ENCODE measurements around the gene CXCL10. TPM values are rescaled to one million over a fixed set of nuclear protein-coding genes. Genes with fewer than 3 reads are reported as not detected.

The CXCL10 gene
- total RNA-seq, 1 experiment from 2014 or later: 6.7 TPM

- TF ChIP-seq CTCF (IDR thresholded peaks at IDR 0.05; ENCODE audit: unreplicated experiment): no peak
- Mint-ChIP-seq H3K9me3 (ENCODE audit: low read depth, unreplicated experiment) (no peaks in the 10 kb centered on the region), H3K4me1 (ENCODE audit: low read depth, unreplicated experiment) (no peaks in the 10 kb centered on the region), H3K27ac (ENCODE audit: unreplicated experiment) (no peak overlapping the region), H3K4me3 (ENCODE audit: low read depth, unreplicated experiment) (no peak overlapping the region), H3K36me3 (ENCODE audit: insufficient read depth, unreplicated experiment) (peaks cover 20% of the 10 kb centered on the region), H3K27me3 (ENCODE audit: unreplicated experiment) (no peaks in the 10 kb centered on the region)
- intact Hi-C loops (cut with micrococcal nuclease; ENCODE audit: unreplicated experiment): no loop called here
- no TSS peak for BruUV-seq (replicated peaks)
- CTCF ChIA-PET: no interaction called here
- DNase-seq: no peak
These were observed 42.7 kb downstream of the CXCL10 start for GRCh38 chr4:75980576-75980975.

- Mint-ChIP-seq H3K36me3 (ENCODE audit: insufficient read depth, unreplicated experiment) (peaks cover 38% of the 10 kb centered on the region), H3K27me3 (ENCODE audit: unreplicated experiment) (no peaks in the 10 kb centered on the region), H3K9me3 (ENCODE audit: low read depth, unreplicated experiment) (no peaks in the 10 kb centered on the region), H3K27ac (ENCODE audit: unreplicated experiment) (no peak overlapping the region), H3K4me1 (ENCODE audit: low read depth, unreplicated experiment) (no peaks in the 10 kb centered on the region), H3K4me3 (ENCODE audit: low read depth, unreplicated experiment) (no peak overlapping the region)
- no TSS peak for BruUV-seq (replicated peaks)
- DNase-seq: no peak
- CTCF ChIA-PET: no interaction called here
- TF ChIP-seq CTCF (IDR thresholded peaks at IDR 0.05; ENCODE audit: unreplicated experiment): no peak
- intact Hi-C loops (cut with micrococcal nuclease; ENCODE audit: unreplicated experiment): no loop called here
These were observed 47.1 kb downstream of the CXCL10 start for GRCh38 chr4:75976177-75976576.

GRCh38 chr4:75973766-75974165 lies 49.5 kb downstream of the CXCL10 start:
- CTCF ChIA-PET: no interaction called here
- intact Hi-C loops (cut with micrococcal nuclease; ENCODE audit: unreplicated experiment): no loop called here
- no peak overlapping the region for H3K4me3 Mint-ChIP-seq (ENCODE audit: low read depth, unreplicated experiment)

More at GRCh38 chr4:75973766-75974165, 49.5 kb downstream of the CXCL10 start:
- Mint-ChIP-seq H3K27me3 (ENCODE audit: unreplicated experiment) (no peaks in the 10 kb centered on the region), H3K4me1 (ENCODE audit: low read depth, unreplicated experiment) (no peaks in the 10 kb centered on the region), H3K36me3 (ENCODE audit: insufficient read depth, unreplicated experiment) (peaks cover 45% of the 10 kb centered on the region), H3K27ac (ENCODE audit: unreplicated experiment) (no peak overlapping the region), H3K9me3 (ENCODE audit: low read depth, unreplicated experiment) (no peaks in the 10 kb centered on the region)
- BruUV-seq (replicated peaks): no TSS peak
- no peak for DNase-seq
- no peak for TF ChIP-seq CTCF (IDR thresholded peaks at IDR 0.05; ENCODE audit: unreplicated experiment)

Other genes starting within 250 kb of the CXCL10 start
- not detected in 2 replicates for gene PPEF2, start 121.0 kb downstream of the CXCL10 start, total RNA-seq (2022)
- gene NAAA, start 82.5 kb downstream of the CXCL10 start, total RNA-seq (2022): 6.2 and 8.2 TPM in 2 replicates
- 28.5 and 37.4 TPM in 2 replicates for gene SDAD1, start 32.6 kb downstream of the CXCL10 start, total RNA-seq (2022)
- gene CXCL9, start 16.0 kb downstream of the CXCL10 start, total RNA-seq (2022): not detected in 2 replicates
- 6.0 and 38.4 TPM in 2 replicates for gene CXCL11, start 12.6 kb upstream of the CXCL10 start, total RNA-seq (2022)
- gene ART3, start 51.2 kb upstream of the CXCL10 start, total RNA-seq (2022): 1.7 and 1.9 TPM in 2 replicates
- gene NUP54, start 124.9 kb upstream of the CXCL10 start, total RNA-seq (2022): 33.9 and 40.8 TPM in 2 replicates
- gene SCARB2, start 190.3 kb upstream of the CXCL10 start, total RNA-seq (2022): 87.3 and 109 TPM in 2 replicates
- 0.57 and 1.1 TPM in 2 replicates for gene FAM47E, start 228.2 kb upstream of the CXCL10 start, total RNA-seq (2022)

Data from Calu3 (cell line).